DND-41 (cell line): ENCODE data around the gene SPAG7.

Source experiments
- ATAC-seq: fragments of 200-7000 bp; cut with Tn5 transposase; 3 replicates; pipeline ENCODE4 v1.9.1; 2021; ENCODE audit warnings: low read depth; ENCODE audit not compliant: insufficient read depth
- DNase-seq: peaks from one replicate; pipeline ENCODE4 v3.0.0-alpha.2; 2020
- H2AFZ ChIP-seq: 2 replicates; pipeline ENCODE4 v1.6.0; 2012; ENCODE audit warnings: low read depth, low read length
- H3K27ac ChIP-seq: 2 replicates; pipeline ENCODE4 v1.5.1; 2012; ENCODE audit warnings: low read length, inconsistent platforms
- H3K27me3 ChIP-seq: fragments of 200-600 bp; sonication (generic); 2 replicates; pipeline ENCODE4 v1.6.0; 2012; ENCODE audit warnings: low read length, mild to moderate bottlenecking, inconsistent platforms; ENCODE audit not compliant: insufficient read depth, poor library complexity
- H3K36me3 ChIP-seq: 2 replicates; pipeline ENCODE4 v1.5.1; 2012; ENCODE audit warnings: low read length, inconsistent platforms; ENCODE audit not compliant: insufficient read depth
- H3K4me1 ChIP-seq: 2 replicates; pipeline ENCODE4 v1.5.1; 2012; ENCODE audit warnings: mild to moderate bottlenecking, low read length; ENCODE audit not compliant: insufficient read depth
- H3K4me2 ChIP-seq: 2 replicates; pipeline ENCODE4 v1.6.0; 2012; ENCODE audit warnings: mild to moderate bottlenecking, moderate library complexity, low read length, inconsistent platforms; ENCODE audit not compliant: insufficient read depth
- H3K4me3 ChIP-seq, 2 experiments: fragments of 200-600 bp in 1 of 2; shearing (Covaris generic) in 1 of 2; 2 replicates each; pipeline ENCODE4 v1.5.1; 2012 to 2016; ENCODE audit warnings: inconsistent platforms in 2 of 2, low read length in 2 of 2, mild to moderate bottlenecking in 2 of 2, low read depth in 1 of 2, moderate library complexity in 1 of 2
- H3K79me2 ChIP-seq: 2 replicates; pipeline ENCODE4 v1.6.0; 2012; ENCODE audit warnings: low read length, inconsistent platforms; ENCODE audit not compliant: insufficient read depth
- H3K9ac ChIP-seq: 2 replicates; pipeline ENCODE4 v1.6.0; 2012; ENCODE audit warnings: low read depth, mild to moderate bottlenecking, inconsistent platforms, low read length, moderate library complexity
- H3K9me3 ChIP-seq: 2 replicates; pipeline ENCODE4 v1.5.1; 2012; ENCODE audit warnings: low read length, moderate library complexity, mild to moderate bottlenecking, inconsistent platforms; ENCODE audit not compliant: insufficient read depth, severe bottlenecking
- H4K20me1 ChIP-seq: 2 replicates; pipeline ENCODE4 v1.6.0; 2012; ENCODE audit warnings: low read length; ENCODE audit not compliant: insufficient read depth
- CTCF ChIP-seq: IDR thresholded peaks from 2 replicates; pipeline ENCODE4 v1.5.1; 2012; ENCODE audit warnings: borderline replicate concordance, low read length, moderate library complexity, mild to moderate bottlenecking; ENCODE audit not compliant: poor library complexity, severe bottlenecking; ENCODE audit errors: extremely low read depth
- EZH2 ChIP-seq: IDR thresholded peaks from 3 replicates; pipeline ENCODE4 v1.6.1; 2012; ENCODE audit warnings: borderline replicate concordance, low read depth, mild to moderate bottlenecking, moderate library complexity, low read length, inconsistent platforms; ENCODE audit not compliant: severe bottlenecking

The SPAG7 gene

GRCh38 chr17:4973256-4974114, 5.9 kb upstream of the SPAG7 start:
- Histone ChIP-seq H3K4me1 (peaks cover 14% of the 10 kb centered on the region), H3K4me3 (no peak overlapping the region), H3K9ac (no peak overlapping the region), H3K27me3 (no peaks in the 10 kb centered on the region), H4K20me1 (peaks cover 4% of the 10 kb centered on the region), H3K9me3 (no peaks in the 10 kb centered on the region), H3K79me2 (peaks cover 12% of the 10 kb centered on the region), H3K27ac (no peak overlapping the region), H2AFZ (no peak overlapping the region), H3K36me3 (peaks cover 82% of the 10 kb centered on the region), H3K4me2 (no peak overlapping the region)
- DNase-seq (no peak), ATAC-seq (no peak)
- TF ChIP-seq EZH2 (no peak), CTCF (no peak)

- Histone ChIP-seq H3K9ac (no peak overlapping the region), H3K79me2 (peaks cover 19% of the 10 kb centered on the region), H3K4me2 (no peak overlapping the region), H3K4me1 (peaks cover 19% of the 10 kb centered on the region), H4K20me1 (peaks cover 4% of the 10 kb centered on the region), H3K27me3 (no peaks in the 10 kb centered on the region), H3K4me3 (no peak overlapping the region), H3K9me3 (no peaks in the 10 kb centered on the region), H2AFZ (no peak overlapping the region), H3K27ac (no peak overlapping the region), H3K36me3 (peaks cover 78% of the 10 kb centered on the region)
- ATAC-seq (no peak), DNase-seq (no peak)
- TF ChIP-seq CTCF (no peak), EZH2 (no peak)
Observed at GRCh38 chr17:4972752-4973151, 5.1 kb upstream of the SPAG7 start.

- Histone ChIP-seq H3K27ac (no peak overlapping the region), H3K4me3 (no peak overlapping the region), H3K36me3 (peaks cover 74% of the 10 kb centered on the region), H3K79me2 (peaks cover 19% of the 10 kb centered on the region), H3K4me2 (no peak overlapping the region), H3K9me3 (no peaks in the 10 kb centered on the region), H3K27me3 (no peaks in the 10 kb centered on the region), H4K20me1 (peaks cover 4% of the 10 kb centered on the region), H2AFZ (no peak overlapping the region), H3K9ac (no peak overlapping the region), H3K4me1 (peaks cover 19% of the 10 kb centered on the region)
- no peak for ATAC-seq
- no peak for DNase-seq
- TF ChIP-seq CTCF = no peak
- no peak for TF ChIP-seq EZH2
Observed at GRCh38 chr17:4972322-4972721, 4.7 kb upstream of the SPAG7 start.
